ENCODE results near the gene PRG3. TPM values are rescaled to one million over a fixed set of nuclear protein-coding genes. Genes with fewer than 3 reads are reported as not detected.

PRG3 gene
- total and polyA plus RNA-seq, 9 of the 15 experiments (the other 6 are each of a cell fraction or from before 2014, with no cell fraction given): 0.18 to 0.55 (median 0.38) TPM; not detected in 6

DNA sequence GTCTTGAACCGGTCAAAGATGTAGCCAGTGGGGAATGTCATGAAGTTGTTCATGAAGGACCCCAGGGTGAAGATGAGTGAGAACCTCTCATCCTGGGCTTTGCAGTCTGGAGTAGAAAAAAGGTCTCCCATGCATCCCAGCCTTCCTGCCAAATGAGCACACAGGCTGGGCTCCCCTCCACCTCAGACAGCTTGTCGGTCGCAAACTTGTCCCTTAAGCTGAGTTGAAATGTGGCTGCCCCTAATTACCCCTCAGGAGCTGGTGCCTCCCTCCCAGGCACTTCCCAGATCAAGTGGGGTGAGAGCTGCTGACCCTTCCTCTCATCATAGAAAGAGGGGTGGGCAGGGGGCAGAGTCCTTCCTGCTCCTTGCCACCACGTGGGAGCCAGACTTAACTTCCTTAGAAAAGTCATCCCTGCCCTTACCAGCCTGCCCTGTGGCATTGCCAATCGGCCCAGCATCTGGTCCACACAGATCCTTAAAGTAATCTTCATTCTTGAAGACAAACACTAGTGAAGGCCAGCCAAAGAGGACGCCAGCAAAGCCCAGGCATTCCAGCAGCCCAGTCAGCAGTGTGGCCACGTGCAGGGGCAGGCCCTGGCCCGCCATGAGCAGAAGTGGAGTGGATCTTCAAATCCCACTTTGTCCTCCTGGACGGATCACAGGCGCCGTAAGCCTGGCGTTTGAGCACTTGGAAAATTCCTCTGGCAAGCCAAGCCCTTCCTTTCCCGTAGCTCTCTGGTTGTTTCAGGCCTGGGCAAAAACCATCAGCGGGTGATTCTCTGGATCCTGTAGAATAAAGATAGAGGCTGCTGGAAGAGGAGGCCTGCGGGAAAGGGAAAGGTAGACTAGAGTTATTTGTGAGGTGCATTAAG is 44.9 kb upstream of the PRG3 start (continued):
- TF ChIP-seq ZNF239 (CRISPR knock-in tag; IDR thresholded peaks at IDR 0.05): no peak
- no peak for TF ChIP-seq ZNF507 (tag; conservative IDR thresholded peaks at IDR 0.05)
- TF ChIP-seq ZNF407 (IDR thresholded peaks at IDR 0.05; ENCODE audit: low read depth): no peak
- no peak for TF ChIP-seq KLF13 (tag; IDR thresholded peaks at IDR 0.05; ENCODE audit: borderline replicate concordance, low read depth)
- TF ChIP-seq AFF4 (CRISPR knock-in tag; IDR thresholded peaks at IDR 0.05): no peak
- TF ChIP-seq CREB3L1 (IDR thresholded peaks at IDR 0.05; ENCODE audit: borderline replicate concordance, low read depth): no peak
- no peak for TF ChIP-seq RCOR1 (IDR thresholded peaks at IDR 0.05; ENCODE audit: borderline replicate concordance in 1 of 2, low read depth in 2 of 2, low read length in 2 of 2)
- no peak for TF ChIP-seq FOXK2 (conservative IDR thresholded peaks at IDR 0.05 in 1 of 2, IDR thresholded peaks at IDR 0.05 in 1 of 2; ENCODE audit: low read depth in 2 of 2)
- no peak for TF ChIP-seq CREBBP (IDR thresholded peaks at IDR 0.05; ENCODE audit: low read depth, low read length)
- 0 out of 2 replicates have a peak, but pooled peaks have one; percentile 25 for TF ChIP-seq ZNF311 (CRISPR knock-in tag; IDR thresholded peaks at IDR 0.05)
- TF ChIP-seq ZNF696 (CRISPR knock-in tag; conservative IDR thresholded peaks at IDR 0.05): no peak

Measured in K562 (cell line).